KOPT-K1 (cell line): ENCODE data around the gene DAGLB.

Experiments
- H3K27ac ChIP-seq: fragments of 200-600 bp; sonication (generic); 2 replicates; pipeline ENCODE4 v1.5.1; 2016; ENCODE audit warnings: antibody characterized with exemption, mild to moderate bottlenecking, low read depth, low read length; ENCODE audit not compliant: poor library complexity, severe bottlenecking
- H3K36me3 ChIP-seq: fragments of 200-600 bp; sonication (generic); 2 replicates; pipeline ENCODE4 v1.5.1; 2017; ENCODE audit warnings: antibody characterized with exemption, mild to moderate bottlenecking, low read length, moderate library complexity; ENCODE audit not compliant: insufficient read depth
- H3K9me3 ChIP-seq: fragments of 200-600 bp; sonication (generic); 2 replicates; pipeline ENCODE4 v1.5.1; 2017; ENCODE audit warnings: antibody characterized with exemption, low read length, mild to moderate bottlenecking; ENCODE audit not compliant: insufficient read depth, poor library complexity, severe bottlenecking

Gene DAGLB

DNA sequence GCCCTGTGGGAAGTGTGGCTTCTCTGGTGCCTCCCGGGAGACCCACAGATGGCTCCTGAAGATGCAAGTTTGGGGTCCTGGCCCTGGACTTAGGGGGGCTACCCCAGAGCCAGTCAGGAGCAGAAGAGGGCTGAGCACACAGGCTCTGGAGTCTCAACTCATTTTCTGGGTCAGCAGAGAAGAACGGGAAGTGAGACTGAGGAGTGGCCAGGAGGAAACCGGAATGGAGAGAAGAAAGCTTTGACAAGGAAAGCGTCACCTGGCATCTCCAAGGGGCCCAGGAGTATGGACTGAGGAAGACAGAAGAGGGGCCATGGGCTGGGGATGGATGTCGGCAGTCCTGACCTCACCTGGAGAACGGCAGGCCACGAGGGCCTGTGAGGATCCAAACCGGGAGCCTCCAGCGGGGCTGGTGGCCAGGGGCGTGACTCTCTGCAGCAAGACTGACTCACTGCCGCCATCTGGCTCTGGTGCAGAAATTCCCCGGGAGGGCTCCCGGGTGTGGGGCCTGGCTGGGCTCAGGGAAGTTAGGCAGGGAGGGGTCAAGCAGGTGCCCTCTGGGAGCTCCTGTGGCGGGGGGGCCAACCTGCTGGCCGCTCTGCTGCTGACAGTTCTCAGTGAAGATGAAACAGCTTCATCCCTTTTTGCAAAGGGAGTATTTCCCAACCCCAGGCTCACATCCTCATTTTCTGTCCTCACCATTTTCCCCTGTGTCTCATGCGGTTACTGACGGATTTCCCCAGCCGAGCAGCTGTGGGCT, 23.6 kb downstream of the DAGLB start:
- no peak overlapping the region for H3K27ac ChIP-seq
- peaks cover 95% of the 10 kb centered on the region for H3K36me3 ChIP-seq
- no peaks in the 10 kb centered on the region for H3K9me3 ChIP-seq

DNA sequence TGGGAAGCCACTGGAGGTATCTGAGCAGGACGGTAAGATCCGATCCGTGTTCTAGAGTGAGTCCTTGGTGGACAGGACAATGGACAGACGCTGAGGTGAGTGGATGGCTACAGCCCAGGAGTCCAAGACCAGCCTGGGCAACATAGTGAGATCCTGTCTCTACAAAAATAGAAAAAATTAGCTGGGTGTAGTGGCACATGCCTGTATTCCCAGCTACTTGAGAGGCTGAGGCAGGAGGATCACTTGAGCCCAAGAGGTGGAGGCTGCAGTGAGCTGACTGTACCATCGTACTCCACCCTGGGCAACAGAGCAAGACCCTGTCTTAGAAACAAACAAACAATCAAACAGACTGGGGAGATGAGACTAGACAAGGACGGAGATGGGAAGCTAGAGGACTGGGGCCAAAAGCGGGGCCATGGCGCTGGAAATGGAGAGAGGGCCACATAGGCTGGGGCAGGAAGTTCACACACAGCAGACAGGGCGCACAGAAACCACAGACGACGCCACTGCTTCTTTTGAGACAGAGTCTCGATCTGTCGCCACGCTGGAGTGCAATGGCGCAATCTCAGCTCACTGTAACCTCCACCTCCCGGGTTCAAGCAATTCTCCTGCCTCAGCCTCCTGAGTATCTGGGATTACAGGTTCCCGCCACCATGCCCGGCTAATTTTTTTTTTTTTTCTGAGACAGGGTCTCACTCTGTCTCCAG, 24.7 kb downstream of the DAGLB start:
- no peaks in the 10 kb centered on the region for H3K9me3 ChIP-seq
- H3K27ac ChIP-seq, result no peak overlapping the region
- peaks cover 86% of the 10 kb centered on the region for H3K36me3 ChIP-seq

DNA sequence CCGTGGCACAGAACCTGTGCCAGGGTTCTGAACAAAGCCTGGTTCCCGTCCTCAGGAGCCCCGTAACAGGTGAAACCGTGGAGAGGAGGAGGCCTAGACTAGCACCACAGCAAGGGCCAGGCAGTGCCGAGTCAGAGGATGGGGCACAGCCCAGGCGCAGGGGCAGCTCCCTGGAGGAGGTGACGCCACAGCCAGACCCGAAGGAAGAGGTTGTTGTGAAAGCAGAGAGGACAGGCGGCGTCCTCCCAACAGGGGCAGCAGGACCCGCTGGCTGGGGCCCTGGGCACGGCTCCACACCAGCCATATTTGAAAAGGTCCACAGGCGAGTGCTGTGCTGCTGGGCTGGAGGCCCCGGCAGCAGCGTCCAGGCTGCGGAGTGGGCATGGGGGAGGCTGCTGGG, 25.7 kb downstream of the DAGLB start:
- Histone ChIP-seq H3K27ac (no peak overlapping the region), H3K36me3 (peaks cover 81% of the 10 kb centered on the region), H3K9me3 (no peaks in the 10 kb centered on the region)

DNA sequence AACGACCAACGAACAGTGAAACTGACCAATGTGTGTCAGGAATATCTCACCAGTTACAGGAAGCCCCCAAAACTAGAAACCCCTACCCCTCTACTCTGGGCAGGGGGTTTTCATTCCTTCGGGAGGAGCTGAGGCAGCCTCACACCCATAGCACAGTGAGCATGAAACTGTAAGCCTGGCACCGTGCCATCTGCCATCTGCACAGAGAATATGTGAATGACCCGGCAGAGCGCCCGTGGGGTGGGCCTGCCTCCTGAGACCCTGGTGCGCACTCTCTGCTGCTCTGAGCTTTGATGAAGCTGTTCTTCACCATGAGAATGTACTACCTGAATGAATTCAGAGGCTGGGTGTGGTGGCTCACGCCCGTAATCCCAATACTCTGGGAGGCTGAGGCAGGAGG, 27.1 kb downstream of the DAGLB start:
- Histone ChIP-seq H3K27ac (no peak overlapping the region), H3K9me3 (no peaks in the 10 kb centered on the region), H3K36me3 (peaks cover 81% of the 10 kb centered on the region)

DNA sequence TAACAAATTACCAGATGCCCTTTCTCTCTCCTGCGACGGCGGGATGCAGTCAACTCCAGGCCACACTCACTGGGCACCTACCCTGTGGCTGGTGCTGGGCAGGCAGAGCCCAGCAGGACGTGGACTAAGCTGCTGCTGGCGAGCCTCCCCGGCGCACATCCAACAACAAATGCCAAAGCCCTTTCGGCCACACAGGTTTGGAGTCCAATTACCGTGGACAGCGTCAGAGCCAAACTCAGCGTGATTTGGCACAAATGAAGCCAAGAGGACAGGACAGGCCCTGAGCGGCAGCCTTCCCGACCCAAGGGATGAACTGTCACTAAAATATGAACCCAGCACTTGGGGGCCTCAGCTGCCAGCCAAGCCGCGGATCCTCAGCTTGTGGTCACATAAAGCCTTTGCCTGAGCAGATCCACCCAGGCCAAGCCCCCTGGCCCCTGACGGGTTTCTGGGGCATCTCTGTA, 28.4 kb downstream of the DAGLB start:
- Histone ChIP-seq H3K36me3 (peaks cover 81% of the 10 kb centered on the region), H3K27ac (no peak overlapping the region), H3K9me3 (no peaks in the 10 kb centered on the region)

DNA sequence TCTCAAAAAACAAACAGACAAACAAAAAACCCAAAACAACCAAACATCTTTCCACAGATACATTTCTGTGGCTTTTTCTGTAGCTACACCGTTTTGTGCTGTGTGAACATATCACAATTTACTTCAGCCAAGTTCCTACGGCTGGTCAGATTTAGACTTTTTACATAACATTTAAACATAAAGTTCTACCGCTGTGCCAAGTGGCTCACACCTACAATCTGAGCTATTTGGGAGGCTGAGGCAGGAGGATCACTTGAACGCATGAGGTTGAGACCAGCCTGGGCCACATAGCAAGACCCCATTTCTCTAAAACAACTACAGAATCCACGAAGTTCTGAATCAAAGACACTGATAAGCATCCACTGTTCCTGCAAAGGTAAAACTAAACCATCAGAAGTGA, 30.3 kb downstream of the DAGLB start:
- Histone ChIP-seq H3K27ac (no peak overlapping the region), H3K9me3 (no peaks in the 10 kb centered on the region), H3K36me3 (peaks cover 80% of the 10 kb centered on the region)

DNA sequence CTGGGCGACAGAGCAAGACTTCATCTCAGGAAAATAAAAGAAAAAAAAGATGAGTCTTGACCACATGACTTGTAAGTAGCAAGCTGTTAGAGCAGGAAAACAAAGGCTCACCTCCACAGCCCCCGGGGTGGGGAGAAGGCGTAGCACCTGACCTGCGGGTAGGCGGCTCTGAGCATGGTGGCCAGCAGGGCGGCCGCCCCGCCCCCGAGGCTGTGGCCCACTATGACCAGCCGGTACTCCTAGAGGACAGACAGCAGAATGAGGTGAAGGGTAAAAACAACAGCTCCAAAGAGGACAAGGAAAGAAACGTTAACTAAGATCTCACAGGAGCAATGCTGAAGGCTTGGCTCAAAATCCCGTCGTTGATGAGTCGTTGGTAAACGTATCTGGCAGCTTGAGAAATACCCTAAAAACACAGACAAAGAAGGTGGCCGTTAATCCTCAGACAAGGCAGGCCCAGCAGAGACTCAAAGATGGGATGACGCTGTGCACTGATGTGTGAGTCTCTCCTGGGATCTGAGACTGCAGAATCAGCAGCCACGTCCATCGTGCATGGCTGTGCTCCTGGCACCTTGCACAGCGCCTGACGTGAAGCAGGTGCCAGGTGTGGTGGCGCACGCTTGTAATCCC, 31.1 kb downstream of the DAGLB start:
- H3K9me3 ChIP-seq, result no peaks in the 10 kb centered on the region
- no peak overlapping the region for H3K27ac ChIP-seq
- peaks cover 80% of the 10 kb centered on the region for H3K36me3 ChIP-seq

DNA sequence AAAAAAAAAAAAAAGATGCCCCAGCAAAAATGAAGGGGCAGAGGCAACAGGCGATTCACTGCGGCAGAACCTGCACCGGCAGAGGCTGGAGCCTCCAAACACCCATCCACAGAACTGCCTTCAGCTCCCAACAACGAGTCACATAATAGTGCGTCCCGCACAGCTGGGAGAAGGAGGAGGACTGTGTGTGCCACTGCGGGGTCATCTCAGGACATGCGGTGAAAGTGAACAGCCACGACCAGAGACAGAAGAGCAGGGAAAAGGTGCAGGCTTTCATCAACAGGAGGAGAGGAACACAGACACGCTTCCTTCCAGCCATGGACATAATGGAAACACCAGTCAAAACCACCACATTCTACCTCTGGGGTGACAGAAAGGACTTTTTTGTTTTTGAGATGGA, 34.1 kb downstream of the DAGLB start:
- Histone ChIP-seq H3K9me3 (no peaks in the 10 kb centered on the region), H3K27ac (no peak overlapping the region), H3K36me3 (peaks cover 87% of the 10 kb centered on the region)

DNA sequence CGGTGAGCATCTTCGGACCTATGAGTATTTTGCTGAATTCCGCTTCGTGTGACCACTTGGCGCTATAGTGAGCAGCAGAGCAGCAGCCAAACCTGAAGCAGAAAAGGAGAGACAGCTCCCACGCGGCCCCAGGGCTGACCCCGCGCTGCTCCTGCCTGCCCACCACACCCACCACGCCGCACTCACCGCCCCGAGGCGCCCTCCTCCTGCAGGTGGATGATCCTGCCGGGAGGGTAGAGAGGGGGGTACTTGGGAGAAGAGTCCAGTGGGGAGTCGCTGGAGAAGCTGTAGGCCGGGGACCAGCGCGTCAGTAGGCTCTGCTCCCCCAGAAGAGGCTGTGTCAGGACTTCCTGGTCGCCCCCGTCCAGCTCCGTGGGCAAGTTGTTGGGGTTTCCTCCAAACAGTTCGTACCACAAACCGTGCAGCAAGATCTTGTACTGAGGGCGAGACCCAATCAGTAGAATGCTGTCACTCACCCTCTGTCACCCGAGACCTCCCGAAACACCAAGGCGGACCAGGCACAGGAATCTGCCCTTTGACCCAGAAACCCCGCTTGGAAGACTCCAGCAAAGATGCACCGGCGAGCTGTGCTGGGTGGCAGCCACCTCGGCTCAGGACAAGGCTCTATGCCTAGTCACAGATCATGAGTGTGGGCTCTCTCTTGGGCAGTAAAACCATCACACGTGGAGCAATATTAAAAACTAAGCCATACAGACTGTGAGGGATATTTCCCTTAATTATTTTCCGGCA, 37.6 kb downstream of the DAGLB start:
- Histone ChIP-seq H3K27ac (no peak overlapping the region), H3K9me3 (no peaks in the 10 kb centered on the region), H3K36me3 (peaks cover 97% of the 10 kb centered on the region)

DNA sequence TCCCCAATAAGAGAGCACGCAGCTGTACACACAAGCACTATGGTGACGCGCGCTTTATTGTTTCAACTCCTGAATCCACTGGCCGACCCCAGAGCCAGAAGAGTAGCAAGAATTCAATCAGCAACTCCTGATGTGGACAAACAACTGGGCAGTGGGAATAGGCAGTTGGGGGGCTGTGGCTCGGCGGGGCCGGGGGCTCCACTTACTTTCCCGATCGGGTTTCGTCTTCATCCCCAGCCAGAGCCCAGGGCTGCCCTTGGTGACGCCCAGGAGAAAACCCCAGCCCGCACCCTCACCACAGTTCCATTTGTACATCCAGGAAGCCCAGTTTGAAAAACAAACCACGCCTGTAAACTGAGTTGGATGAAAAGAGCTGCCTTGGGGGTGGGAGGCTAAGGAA, 38.7 kb downstream of the DAGLB start:
- Histone ChIP-seq H3K27ac (no peak overlapping the region), H3K36me3 (peaks cover 97% of the 10 kb centered on the region)

DNA sequence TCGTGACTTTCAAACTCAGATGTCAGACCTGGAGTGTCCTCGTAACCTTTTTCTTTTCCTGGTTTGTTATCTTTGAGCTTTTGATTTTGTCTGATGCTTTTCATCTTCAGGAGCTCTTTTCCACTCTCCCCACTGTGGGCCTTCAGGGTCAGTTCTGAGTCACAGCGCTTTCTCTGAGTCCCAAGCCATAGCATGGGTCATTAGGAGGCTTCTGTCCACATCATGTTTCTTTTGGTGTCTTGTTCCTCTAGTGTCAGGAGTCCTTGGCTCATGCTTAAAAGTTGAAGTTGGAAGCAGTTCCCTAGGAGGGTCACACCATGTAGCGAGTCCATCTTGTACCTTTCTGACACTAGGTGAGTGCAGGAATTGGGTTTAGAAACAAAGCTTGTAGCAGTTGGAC, 40.3 kb downstream of the DAGLB start:
- Histone ChIP-seq H3K9me3 (no peaks in the 10 kb centered on the region), H3K36me3 (peaks cover 98% of the 10 kb centered on the region), H3K27ac (no peak overlapping the region)

More for the DNA sequence above, 38.7 kb downstream of the DAGLB start:
- no peaks in the 10 kb centered on the region for H3K9me3 ChIP-seq

DNA sequence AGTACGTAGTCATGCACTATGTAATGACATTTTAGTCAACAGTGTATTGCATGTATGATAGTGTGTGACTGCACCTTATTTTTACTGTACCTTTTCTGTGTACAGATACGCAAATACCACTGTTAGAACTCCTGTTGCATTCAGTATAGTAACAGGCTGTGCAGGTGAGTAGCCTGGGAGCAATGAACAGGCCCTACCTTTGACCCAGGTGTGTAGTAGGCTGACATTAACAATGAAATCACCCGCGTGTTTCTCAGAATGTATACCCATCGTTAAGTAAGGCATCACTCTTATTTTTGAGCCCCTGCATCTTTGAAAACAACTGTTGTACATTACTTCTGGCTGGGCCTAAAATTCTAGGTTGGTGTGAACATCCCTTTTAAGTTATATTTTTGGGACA, 41.6 kb downstream of the DAGLB start:
- no peak overlapping the region for H3K27ac ChIP-seq
- H3K9me3 ChIP-seq, result no peaks in the 10 kb centered on the region
- H3K36me3 ChIP-seq, result peaks cover 97% of the 10 kb centered on the region

DNA sequence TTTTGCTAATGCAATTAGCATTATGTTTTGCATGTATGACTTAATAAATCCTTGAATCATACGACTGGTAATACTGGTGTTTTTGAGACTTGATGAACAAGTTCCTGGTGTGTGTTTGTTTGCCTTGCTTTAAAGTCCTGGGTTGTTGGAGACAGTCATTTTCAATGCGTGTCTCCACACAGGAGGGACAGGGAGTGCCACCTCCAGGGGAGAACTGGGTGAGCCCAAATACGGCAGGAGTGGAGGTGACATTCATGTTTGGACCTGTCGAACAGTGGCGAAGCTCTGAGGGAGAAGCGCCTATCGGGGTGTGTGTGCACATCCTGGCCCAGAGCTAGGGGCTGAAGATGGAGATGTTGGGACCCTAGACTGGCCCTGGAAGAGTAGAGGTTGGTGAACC, 43.8 kb downstream of the DAGLB start:
- no peak overlapping the region for H3K27ac ChIP-seq

DNA sequence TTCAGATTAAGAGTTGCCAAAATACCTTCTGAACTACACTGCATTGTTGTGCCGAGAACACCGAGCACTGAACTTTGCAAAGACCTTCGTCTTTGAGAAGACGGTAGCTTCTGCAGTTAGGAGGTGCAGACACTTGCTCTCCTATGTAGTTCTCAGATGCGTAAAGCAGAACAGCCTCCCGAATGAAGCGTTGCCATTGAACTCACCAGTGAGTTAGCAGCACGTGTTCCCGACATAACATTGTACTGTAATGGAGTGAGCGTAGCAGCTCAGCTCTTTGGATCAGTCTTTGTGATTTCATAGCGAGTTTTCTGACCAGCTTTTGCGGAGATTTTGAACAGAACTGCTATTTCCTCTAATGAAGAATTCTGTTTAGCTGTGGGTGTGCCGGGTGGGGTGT, 45.0 kb downstream of the DAGLB start:
- H3K9me3 ChIP-seq, result no peaks in the 10 kb centered on the region
- peaks cover 100% of the 10 kb centered on the region for H3K36me3 ChIP-seq
- no peak overlapping the region for H3K27ac ChIP-seq

More for the DNA sequence above, 43.8 kb downstream of the DAGLB start:
- H3K36me3 ChIP-seq, result peaks cover 100% of the 10 kb centered on the region
- H3K9me3 ChIP-seq, result no peaks in the 10 kb centered on the region

DNA sequence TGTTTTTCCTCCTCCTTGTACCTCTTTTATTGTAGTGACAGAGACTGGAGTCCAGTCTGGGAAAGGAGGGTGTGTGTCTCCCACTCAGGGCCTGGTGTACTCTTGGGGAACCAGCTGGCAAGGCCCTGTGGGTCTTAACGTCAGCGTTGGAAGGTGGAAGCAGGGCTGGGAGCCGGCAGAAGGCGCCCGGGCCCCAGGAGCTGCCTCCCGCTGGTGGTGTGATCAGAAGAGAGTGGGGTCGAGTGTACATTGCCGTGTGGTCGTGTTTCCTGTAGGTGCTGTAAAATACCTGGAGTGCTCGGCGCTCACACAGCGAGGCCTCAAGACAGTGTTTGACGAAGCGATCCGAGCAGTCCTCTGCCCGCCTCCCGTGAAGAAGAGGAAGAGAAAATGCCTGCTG, 45.7 kb downstream of the DAGLB start:
- H3K27ac ChIP-seq, result no peak overlapping the region
- H3K36me3 ChIP-seq, result peaks cover 96% of the 10 kb centered on the region
- H3K9me3 ChIP-seq, result no peaks in the 10 kb centered on the region
